ENCODE measurements around the gene POLA1. TPM values are rescaled to one million over a fixed set of nuclear protein-coding genes. Genes with fewer than 3 reads are reported as not detected.
A peak's percentile ranks its signal among the peaks of the same experiment; 100 is the strongest.

POLA1 gene
- total RNA-seq, 1 donor from 2014 or later: 13.2 TPM

- DNase-seq: no peak
- Mint-ChIP-seq H3K27ac (ENCODE audit: unreplicated experiment) (no peak overlapping the region), H3K9me3 (ENCODE audit: unreplicated experiment) (no peaks in the 10 kb centered on the region), H3K27me3 (ENCODE audit: unreplicated experiment) (no peaks in the 10 kb centered on the region), H3K36me3 (ENCODE audit: unreplicated experiment) (no peaks in the 10 kb centered on the region), H3K4me1 (ENCODE audit: low read depth, unreplicated experiment) (no peaks in the 10 kb centered on the region), H3K4me3 (ENCODE audit: unreplicated experiment) (no peak overlapping the region)
- TF ChIP-seq, protein P1, sequence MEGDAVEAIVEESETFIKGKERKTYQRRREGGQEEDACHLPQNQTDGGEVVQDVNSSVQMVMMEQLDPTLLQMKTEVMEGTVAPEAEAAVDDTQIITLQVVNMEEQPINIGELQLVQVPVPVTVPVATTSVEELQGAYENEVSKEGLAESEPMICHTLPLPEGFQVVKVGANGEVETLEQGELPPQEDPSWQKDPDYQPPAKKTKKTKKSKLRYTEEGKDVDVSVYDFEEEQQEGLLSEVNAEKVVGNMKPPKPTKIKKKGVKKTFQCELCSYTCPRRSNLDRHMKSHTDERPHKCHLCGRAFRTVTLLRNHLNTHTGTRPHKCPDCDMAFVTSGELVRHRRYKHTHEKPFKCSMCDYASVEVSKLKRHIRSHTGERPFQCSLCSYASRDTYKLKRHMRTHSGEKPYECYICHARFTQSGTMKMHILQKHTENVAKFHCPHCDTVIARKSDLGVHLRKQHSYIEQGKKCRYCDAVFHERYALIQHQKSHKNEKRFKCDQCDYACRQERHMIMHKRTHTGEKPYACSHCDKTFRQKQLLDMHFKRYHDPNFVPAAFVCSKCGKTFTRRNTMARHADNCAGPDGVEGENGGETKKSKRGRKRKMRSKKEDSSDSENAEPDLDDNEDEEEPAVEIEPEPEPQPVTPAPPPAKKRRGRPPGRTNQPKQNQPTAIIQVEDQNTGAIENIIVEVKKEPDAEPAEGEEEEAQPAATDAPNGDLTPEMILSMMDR (IDR thresholded peaks at IDR 0.05; ENCODE audit: partially characterized antibody, unreplicated experiment): no peak
Measured at GRCh38 chrX:24748196-24748595, 54.5 kb downstream of the POLA1 start.

DNA sequence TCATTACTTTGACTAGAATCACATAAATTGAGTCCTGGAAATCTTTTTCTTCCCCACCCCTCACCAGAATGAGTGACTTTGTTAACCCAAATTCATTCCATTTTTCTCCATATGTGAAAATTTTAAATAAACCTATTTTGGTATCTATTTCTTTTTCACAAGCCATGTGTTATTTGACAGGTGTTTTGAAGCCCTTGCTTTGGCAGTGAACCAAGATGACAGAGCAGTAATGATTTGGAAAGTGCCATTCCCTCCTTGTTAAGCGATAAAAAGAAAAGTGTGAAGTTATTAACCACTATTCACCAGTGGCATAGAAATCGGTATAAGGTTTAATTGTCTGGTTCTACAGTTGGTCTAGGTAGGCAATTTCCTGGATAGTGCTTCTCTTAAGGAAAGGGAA, 66.1 kb downstream of the POLA1 start:
- Mint-ChIP-seq H3K9me3 (ENCODE audit: unreplicated experiment) (no peaks in the 10 kb centered on the region), H3K4me1 (ENCODE audit: low read depth, unreplicated experiment) (peaks cover 3% of the 10 kb centered on the region), H3K36me3 (ENCODE audit: unreplicated experiment) (no peaks in the 10 kb centered on the region), H3K4me3 (ENCODE audit: unreplicated experiment) (no peak overlapping the region), H3K27me3 (ENCODE audit: unreplicated experiment) (no peaks in the 10 kb centered on the region), H3K27ac (ENCODE audit: unreplicated experiment) (no peak overlapping the region)
- DNase-seq: no peak
- TF ChIP-seq, protein P1 (IDR thresholded peaks at IDR 0.05; ENCODE audit: partially characterized antibody, unreplicated experiment): no peak

- Mint-ChIP-seq H3K4me1 (ENCODE audit: low read depth, unreplicated experiment) (peaks cover 3% of the 10 kb centered on the region), H3K4me3 (ENCODE audit: unreplicated experiment) (no peak overlapping the region), H3K9me3 (ENCODE audit: unreplicated experiment) (no peaks in the 10 kb centered on the region), H3K27ac (ENCODE audit: unreplicated experiment) (peak overlapping the region; percentile 52), H3K27me3 (ENCODE audit: unreplicated experiment) (no peaks in the 10 kb centered on the region), H3K36me3 (ENCODE audit: unreplicated experiment) (no peaks in the 10 kb centered on the region)
- no peak for DNase-seq
- TF ChIP-seq, protein P1 (IDR thresholded peaks at IDR 0.05; ENCODE audit: partially characterized antibody, unreplicated experiment): no peak
Measured at GRCh38 chrX:24760363-24761000, 66.8 kb downstream of the POLA1 start.

DNA sequence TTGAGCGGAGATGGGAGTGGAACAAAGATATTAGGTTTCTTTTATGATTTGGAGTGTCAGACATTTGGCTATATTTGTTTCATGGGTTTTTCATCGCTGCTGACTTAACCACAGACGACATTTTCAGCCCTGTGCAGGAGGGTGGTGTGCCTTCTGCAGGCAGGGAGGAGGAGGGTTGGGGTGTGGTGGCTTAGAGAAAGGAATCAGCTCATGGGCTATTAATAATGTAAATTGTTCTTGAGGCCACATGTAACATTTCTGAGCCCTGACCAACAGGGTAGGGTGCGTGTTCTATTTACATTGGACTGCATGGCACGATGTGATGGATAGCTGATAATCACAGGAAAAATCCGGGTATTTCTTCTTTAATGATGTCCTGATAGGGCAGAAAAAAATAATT, 67.6 kb downstream of the POLA1 start:
- TF ChIP-seq, protein P1 (IDR thresholded peaks at IDR 0.05; ENCODE audit: partially characterized antibody, unreplicated experiment): no peak
- Mint-ChIP-seq H3K27me3 (ENCODE audit: unreplicated experiment) (no peaks in the 10 kb centered on the region), H3K36me3 (ENCODE audit: unreplicated experiment) (no peaks in the 10 kb centered on the region), H3K27ac (ENCODE audit: unreplicated experiment) (no peak overlapping the region), H3K4me3 (ENCODE audit: unreplicated experiment) (no peak overlapping the region), H3K4me1 (ENCODE audit: low read depth, unreplicated experiment) (peaks cover 3% of the 10 kb centered on the region), H3K9me3 (ENCODE audit: unreplicated experiment) (no peaks in the 10 kb centered on the region)
- no peak for DNase-seq

GRCh38 chrX:24763989-24764388, 70.3 kb downstream of the POLA1 start:
- TF ChIP-seq, protein P1 (IDR thresholded peaks at IDR 0.05; ENCODE audit: partially characterized antibody, unreplicated experiment): no peak
- DNase-seq: no peak
- no peak overlapping the region for H3K4me3 Mint-ChIP-seq (ENCODE audit: unreplicated experiment)
- peaks cover 3% of the 10 kb centered on the region for H3K4me1 Mint-ChIP-seq (ENCODE audit: low read depth, unreplicated experiment)
- no peaks in the 10 kb centered on the region for H3K36me3 Mint-ChIP-seq (ENCODE audit: unreplicated experiment)
- no peaks in the 10 kb centered on the region for H3K9me3 Mint-ChIP-seq (ENCODE audit: unreplicated experiment)
- H3K27me3 Mint-ChIP-seq (ENCODE audit: unreplicated experiment): no peaks in the 10 kb centered on the region
- no peak overlapping the region for H3K27ac Mint-ChIP-seq (ENCODE audit: unreplicated experiment)
